PC-3 (cell line): Measurements from ENCODE around the gene SLCO2A1. TPM values are rescaled to one million over a fixed set of nuclear protein-coding genes. Genes with fewer than 3 reads are reported as not detected.

Experiments used
- ATAC-seq: fragments of 200-7000 bp; cut with Tn5 transposase; 2 replicates; pipeline ENCODE4 v1.9.1; 2020; ENCODE audit warnings: mild to moderate bottlenecking, moderate library complexity
- BruUV-seq: library from RNA; stranded (reverse); fragments of 400-500 nt; replicated peaks from 2 replicates; lab custom pipeline; 2021; lab: Mats Ljungman, UMichigan
- CTCF ChIA-PET: fragments of 300-600 bp; sonication (Branson Sonifier 250); formaldehyde crosslinking; loops from one replicate; lab custom pipeline; 2022; ENCODE audit warnings: antibody characterized with exemption; lab: Charles Lee
- POLR2A ChIA-PET: fragments of 300-600 bp; sonication (Branson Sonifier 250); formaldehyde crosslinking; loops from one replicate; lab custom pipeline; 2022; ENCODE audit warnings: antibody characterized with exemption; ENCODE audit not compliant: unreplicated experiment; lab: Charles Lee
- DNase-seq: peaks from one replicate; pipeline ENCODE4 v3.0.0-alpha.2; 2015
- H2AFZ ChIP-seq: fragments of 300-600 bp; sonication (generic); 2 replicates; pipeline ENCODE4 v1.6.0; 2016; ENCODE audit warnings: antibody characterized with exemption, low read length
- H3F3A ChIP-seq: fragments of 300-600 bp; sonication (generic); one replicate; pipeline ENCODE4 v1.6.0; 2017; ENCODE audit warnings: antibody characterized with exemption, low read length, control low read depth, mild to moderate bottlenecking; ENCODE audit not compliant: unreplicated experiment
- H3K27ac ChIP-seq: fragments of 300-600 bp; sonication (generic); 2 replicates; pipeline ENCODE4 v1.5.1; 2016; ENCODE audit warnings: mild to moderate bottlenecking, low read length
- H3K27me3 ChIP-seq: fragments of 300-600 bp; sonication (generic); 2 replicates; pipeline ENCODE4 v1.6.1; 2016; ENCODE audit warnings: low read length, mixed read lengths
- H3K36me3 ChIP-seq: fragments of 300-600 bp; sonication (generic); 2 replicates; pipeline ENCODE4 v1.6.1; 2016; ENCODE audit warnings: low read depth, mixed run types, low read length, mixed read lengths
- H3K4me1 ChIP-seq: fragments of 300-600 bp; sonication (generic); 2 replicates; pipeline ENCODE4 v1.5.1; 2016; ENCODE audit warnings: low read length; ENCODE audit not compliant: insufficient read depth
- H3K4me2 ChIP-seq: fragments of 300-600 bp; sonication (generic); 2 replicates; pipeline ENCODE4 v1.6.0; 2016; ENCODE audit warnings: low read length
- H3K4me3 ChIP-seq: fragments of 300-600 bp; sonication (generic); 2 replicates; pipeline ENCODE4 v1.5.1; 2016; ENCODE audit warnings: mild to moderate bottlenecking, low read length, mixed read lengths
- H3K79me2 ChIP-seq: fragments of 300-600 bp; sonication (generic); 2 replicates; pipeline ENCODE4 v1.6.1; 2017; ENCODE audit warnings: low read length, mixed read lengths
- H3K9ac ChIP-seq: fragments of 300-600 bp; sonication (generic); 2 replicates; pipeline ENCODE4 v1.6.0; 2016; ENCODE audit warnings: mild to moderate bottlenecking, low read length
- H3K9me2 ChIP-seq: fragments of 300-600 bp; sonication (generic); replicated peaks from 2 replicates; pipeline ENCODE4 v1.6.1; 2016; ENCODE audit warnings: mixed run types, low read length, mixed read lengths
- H3K9me3 ChIP-seq: fragments of 300-600 bp; sonication (generic); 2 replicates; pipeline ENCODE4 v1.6.1; 2016; ENCODE audit warnings: low read length, mixed read lengths
- H4K20me1 ChIP-seq: fragments of 300-600 bp; sonication (generic); 2 replicates; pipeline ENCODE4 v1.6.1; 2016; ENCODE audit warnings: low read length, mixed read lengths
- CTCF ChIP-seq: fragments of 300-600 bp; sonication (generic); conservative IDR thresholded peaks from 2 replicates; pipeline ENCODE4 v1.5.1; 2017; ENCODE audit warnings: antibody characterized with exemption, low read depth, mild to moderate bottlenecking, low read length
- EZH2 ChIP-seq: fragments of 300-600 bp; sonication (generic); IDR thresholded peaks from one replicate; pipeline ENCODE4 v1.6.1; 2017; ENCODE audit warnings: antibody characterized with exemption, mild to moderate bottlenecking, low read length; ENCODE audit not compliant: unreplicated experiment
- EZH2phosphoT487 ChIP-seq: fragments of 300-600 bp; sonication (generic); IDR thresholded peaks from 2 replicates; pipeline ENCODE4 v1.6.1; 2018; ENCODE audit warnings: mild to moderate bottlenecking, antibody characterized with exemption, low read length, borderline replicate concordance
- intact Hi-C: fragments of 100-400 bp; cut with micrococcal nuclease; formaldehyde crosslinking; loops from 2 replicates; pipeline ENCODE4 v1.9.0; 2023
- total RNA-seq: library from RNA; depleted of rRNA; stranded (reverse); fragments of >200 nt; gene quantifications from 2 replicates; pipeline ENCODE4 v1.2.3, GENCODE V29; 2014

SLCO2A1 gene
- total RNA-seq, 1 experiment from 2014 or later = not detected

- Histone ChIP-seq H3K4me3 (no peak overlapping the region), H3K4me1 (peaks cover 9% of the 10 kb centered on the region), H3K9me2 (no peaks in the 10 kb centered on the region), H4K20me1 (no peaks in the 10 kb centered on the region), H2AFZ (no peak overlapping the region), H3F3A (no peaks in the 10 kb centered on the region), H3K9me3 (no peaks in the 10 kb centered on the region), H3K4me2 (no peak overlapping the region), H3K27ac (no peak overlapping the region), H3K36me3 (no peaks in the 10 kb centered on the region), H3K79me2 (no peaks in the 10 kb centered on the region), H3K27me3 (no peaks in the 10 kb centered on the region), H3K9ac (no peak overlapping the region)
- POLR2A ChIA-PET = no interaction called here
- DNase-seq (no peak), ATAC-seq (no peak)
- CTCF ChIA-PET = no interaction called here
- TF ChIP-seq EZH2 (no peak), EZH2phosphoT487 (no peak), CTCF (no peak)
- intact Hi-C loops = no loop called here
- BruUV-seq = no TSS peak
Observed at GRCh38 chr3:134014270-134014669, 15.5 kb downstream of the SLCO2A1 start.

GRCh38 chr3:134013280-134013679 lies 16.4 kb downstream of the SLCO2A1 start:
- no peak for DNase-seq
- TF ChIP-seq EZH2phosphoT487 = no peak
- no peak for TF ChIP-seq EZH2
- no peak for TF ChIP-seq CTCF
- Histone ChIP-seq H3K36me3 (no peaks in the 10 kb centered on the region), H2AFZ (no peak overlapping the region), H3K9ac (no peak overlapping the region), H3F3A (no peaks in the 10 kb centered on the region), H3K27ac (no peak overlapping the region), H4K20me1 (no peaks in the 10 kb centered on the region), H3K4me2 (no peak overlapping the region), H3K9me3 (no peaks in the 10 kb centered on the region), H3K4me3 (no peak overlapping the region), H3K4me1 (peaks cover 19% of the 10 kb centered on the region), H3K9me2 (no peaks in the 10 kb centered on the region), H3K27me3 (no peaks in the 10 kb centered on the region), H3K79me2 (no peaks in the 10 kb centered on the region)
- intact Hi-C loops = no loop called here
- no peak for ATAC-seq
- ChIA-PET CTCF (no interaction called here), POLR2A (no interaction called here)
- no TSS peak for BruUV-seq

- intact Hi-C loops = no loop called here
- BruUV-seq = no TSS peak
- peak overlapping the region; percentile 63 for H3K27ac ChIP-seq
- no peak overlapping the region for H3K9ac ChIP-seq
- ChIA-PET CTCF (no interaction called here), POLR2A (no interaction called here)
- no peaks in the 10 kb centered on the region for H3K79me2 ChIP-seq
- no peaks in the 10 kb centered on the region for H3K9me2 ChIP-seq
- H3K27me3 ChIP-seq = no peaks in the 10 kb centered on the region
- peak; percentile 57 for DNase-seq
- no peak for ATAC-seq
- TF ChIP-seq EZH2 (no peak), EZH2phosphoT487 (no peak), CTCF (no peak)
- H3K9me3 ChIP-seq = no peaks in the 10 kb centered on the region
- no peaks in the 10 kb centered on the region for H3F3A ChIP-seq
- H3K4me3 ChIP-seq = no peak overlapping the region
- H3K4me1 ChIP-seq = peaks cover 22% of the 10 kb centered on the region
- H2AFZ ChIP-seq = no peak overlapping the region
- H3K4me2 ChIP-seq = peak overlapping the region; percentile 53
- H3K36me3 ChIP-seq = no peaks in the 10 kb centered on the region
- no peaks in the 10 kb centered on the region for H4K20me1 ChIP-seq
Observed at GRCh38 chr3:134009345-134010000, 20.3 kb downstream of the SLCO2A1 start.
